Gastroesophageal sphincter (tissue), 3 donors: Measurements from ENCODE around the gene RBM6.

Experiments used
- CTCF ChIP-seq, 4 experiments: fragments of 200-600 bp in 2 of 4; fragments of 450-650 bp in 2 of 4; sonication (generic) in 1 of 4; IDR thresholded peaks; one replicate each; pipeline ENCODE4 v1.5.1; 2017 to 2019; ENCODE audit warnings: antibody characterized with exemption in 4 of 4, mild to moderate bottlenecking in 2 of 4, moderate library complexity in 2 of 4
- EP300 ChIP-seq: sonication (generic); formaldehyde crosslinking; IDR thresholded peaks from one replicate; pipeline ENCODE4 v1.6.1; 2017; ENCODE audit warnings: antibody characterized with exemption, mild to moderate bottlenecking
- POLR2A ChIP-seq, 2 donors: fragments of 450-650 bp; IDR thresholded peaks; one replicate each; pipeline ENCODE4 v1.6.1; 2017; ENCODE audit warnings: antibody characterized with exemption in 2 of 2, mild to moderate bottlenecking in 2 of 2, moderate library complexity in 1 of 2
- POLR2AphosphoS5 ChIP-seq: sonication (generic); formaldehyde crosslinking; IDR thresholded peaks from one replicate; pipeline ENCODE4 v1.6.1; 2017; ENCODE audit warnings: antibody characterized with exemption

GRCh38 chr3:50089609-50089945 lies 149.6 kb downstream of the RBM6 start:
- TF ChIP-seq POLR2A (IDR thresholded peaks at IDR 0.05) (no peak), EP300 (no peak), CTCF (IDR thresholded peaks at IDR 0.05) (no peak), POLR2AphosphoS5 (no peak)
